ENCODE results near the gene CTNNA3. TPM values are rescaled to one million over a fixed set of nuclear protein-coding genes. Genes with fewer than 3 reads are reported as not detected.
A peak's percentile ranks its signal among the peaks of the same experiment; 100 is the strongest.

CTNNA3 gene
- total and polyA plus RNA-seq, 2 donors (not counting 3 experiments of a cell fraction or from before 2014, with no cell fraction given): not detected

GRCh38 chr10:66931340-66931948, 764.6 kb downstream of the CTNNA3 start:
- H3K36me3 ChIP-seq (ENCODE audit: control insufficient read depth in 2 of 2, extremely low read depth in 1 of 2, insufficient read depth in 2 of 2, low read length in 2 of 2): no peaks in the 10 kb centered on the region
- no peak overlapping the region for H2AFZ ChIP-seq (ENCODE audit: low read depth, low read length)
- peaks cover 22 to 25% of the 10 kb centered on the region in 2 experiments for H3K27me3 ChIP-seq (ENCODE audit: control insufficient read depth in 2 of 2, insufficient read depth in 2 of 2, low read length in 2 of 2)
- POLR2A ChIA-PET: no interaction called here
- dilution Hi-C loops (cut with MboI; ENCODE audit: extremely low pct_ligation_motif_present, low sequenced_read_pairs) (no loop called here), intact Hi-C loops (cut with micrococcal nuclease) (loop anchor here (5.0 to 10.0 kb wide), 2 partner anchors 747 to 1954 kb away; no protein-coding TSS in a partner anchor)
- peak; percentile 78 for FAIRE-seq
- no peaks in the 10 kb centered on the region for H4K20me1 ChIP-seq (replicated peaks; ENCODE audit: control insufficient read depth, extremely low read depth, insufficient read depth, low read length)
- no peaks in the 10 kb centered on the region for H3K9me3 ChIP-seq (replicated peaks; ENCODE audit: control insufficient read depth, insufficient read depth, low read length)
- DNase-seq (ENCODE audit: low read depth, low spot score): peak; percentile 53
- CTCF ChIA-PET: interaction anchor here (0.8 to 2.1 kb wide), 13 partner anchors 9 to 1955 kb away, joined by 3 to 29 read pairs (median 5); no protein-coding TSS in a partner anchor
- TF ChIP-seq GATA2 (IDR thresholded peaks at IDR 0.05; ENCODE audit: insufficient read depth, insufficient read length, low read depth, low read length) (no peak), CTCF (IDR thresholded peaks at IDR 0.05; ENCODE audit: extremely low read depth in 1 of 2, insufficient read depth in 1 of 2, low read depth in 1 of 2, low read length in 2 of 2) (peak; percentile 35 to 49)
- no peak overlapping the region for H3K9ac ChIP-seq (replicated peaks; ENCODE audit: extremely low read depth, insufficient read depth, low read length)
- H3K9me1 ChIP-seq (replicated peaks; ENCODE audit: control insufficient read depth, extremely low read depth, insufficient read depth, low read length): no peaks in the 10 kb centered on the region
- H3K27ac ChIP-seq (ENCODE audit: insufficient read depth, low read depth, low read length): no peak overlapping the region
- H3K4me1 ChIP-seq (ENCODE audit: control insufficient read depth, extremely low read depth, insufficient read depth, low read length): no peaks in the 10 kb centered on the region
- no peaks in the 10 kb centered on the region for H3K79me2 ChIP-seq (ENCODE audit: control insufficient read depth, insufficient read depth, low read length)
- no peak overlapping the region for H3K4me2 ChIP-seq (ENCODE audit: insufficient read depth, low read length)
- BruUV-seq (replicated peaks): no TSS peak
- H3K4me3 ChIP-seq (replicated peaks in 1 of 3; ENCODE audit: insufficient read depth in 1 of 3, low read depth in 1 of 3, low read length in 3 of 3): no peak overlapping the region

GRCh38 chr10:66929375-66929774, 766.6 kb downstream of the CTNNA3 start:
- H3K27ac ChIP-seq (ENCODE audit: insufficient read depth, low read depth, low read length): no peak overlapping the region
- no peak overlapping the region for H3K4me2 ChIP-seq (ENCODE audit: insufficient read depth, low read length)
- peaks cover 25 to 28% of the 10 kb centered on the region in 2 experiments for H3K27me3 ChIP-seq (ENCODE audit: control insufficient read depth in 2 of 2, insufficient read depth in 2 of 2, low read length in 2 of 2)
- no peak for DNase-seq (ENCODE audit: low read depth, low spot score)
- H3K79me2 ChIP-seq (ENCODE audit: control insufficient read depth, insufficient read depth, low read length): no peaks in the 10 kb centered on the region
- H4K20me1 ChIP-seq (replicated peaks; ENCODE audit: control insufficient read depth, extremely low read depth, insufficient read depth, low read length): no peaks in the 10 kb centered on the region
- intact Hi-C loops (cut with micrococcal nuclease) (no loop called here), dilution Hi-C loops (cut with MboI; ENCODE audit: extremely low pct_ligation_motif_present, low sequenced_read_pairs) (no loop called here)
- H3K4me1 ChIP-seq (ENCODE audit: control insufficient read depth, extremely low read depth, insufficient read depth, low read length): no peaks in the 10 kb centered on the region
- no peak overlapping the region for H3K9ac ChIP-seq (replicated peaks; ENCODE audit: extremely low read depth, insufficient read depth, low read length)
- H3K9me1 ChIP-seq (replicated peaks; ENCODE audit: control insufficient read depth, extremely low read depth, insufficient read depth, low read length): no peaks in the 10 kb centered on the region
- no peak overlapping the region for H2AFZ ChIP-seq (ENCODE audit: low read depth, low read length)
- CTCF ChIA-PET: interaction anchor here (1.2 kb wide), 1 partner anchor 592 kb away, joined by 3 read pairs; no protein-coding TSS in a partner anchor
- POLR2A ChIA-PET: no interaction called here
- H3K36me3 ChIP-seq (ENCODE audit: control insufficient read depth in 2 of 2, extremely low read depth in 1 of 2, insufficient read depth in 2 of 2, low read length in 2 of 2): no peaks in the 10 kb centered on the region
- TF ChIP-seq MYC (IDR thresholded peaks at IDR 0.05; ENCODE audit: low read depth, low read length) (no peak), MAX (IDR thresholded peaks at IDR 0.05; ENCODE audit: insufficient read depth, insufficient read length) (no peak), EZH2 (IDR thresholded peaks at IDR 0.05; ENCODE audit: borderline replicate concordance, low read depth, low read length, severe bottlenecking) (no peak), FOS (IDR thresholded peaks at IDR 0.05; ENCODE audit: borderline replicate concordance, insufficient read depth, low read length) (no peak), JUN (IDR thresholded peaks at IDR 0.05; ENCODE audit: borderline replicate concordance, insufficient read depth, insufficient read length, low read depth) (no peak), POLR2AphosphoS5 (IDR thresholded peaks at IDR 0.05; ENCODE audit: insufficient read depth, low read depth, low read length) (no peak), GATA2 (IDR thresholded peaks at IDR 0.05; ENCODE audit: insufficient read depth, insufficient read length, low read depth, low read length) (no peak), CTCF (IDR thresholded peaks at IDR 0.05; ENCODE audit: extremely low read depth in 1 of 2, insufficient read depth in 1 of 2, low read depth in 1 of 2, low read length in 2 of 2) (no peak), POLR2A (IDR thresholded peaks at IDR 0.05; ENCODE audit: low read depth, low read length) (no peak)
- H3K9me3 ChIP-seq (replicated peaks; ENCODE audit: control insufficient read depth, insufficient read depth, low read length): no peaks in the 10 kb centered on the region
- no peak overlapping the region for H3K4me3 ChIP-seq (replicated peaks in 1 of 3; ENCODE audit: insufficient read depth in 1 of 3, low read depth in 1 of 3, low read length in 3 of 3)
- BruUV-seq (replicated peaks): no TSS peak
- no peak for FAIRE-seq
